Endothelial cell of umbilical vein (primary cell): ENCODE data around the gene ZNF618. TPM values are rescaled to one million over a fixed set of nuclear protein-coding genes. Genes with fewer than 3 reads are reported as not detected.

Experiments used
- BruUV-seq: library from RNA; stranded (reverse); fragments of 400-500 nt; replicated peaks from 2 replicates; lab custom pipeline; 2021; lab: Mats Ljungman, UMichigan
- CTCF ChIA-PET: fragments of 300-600, 350-600 bp; sonication (Branson Sonifier 250); formaldehyde crosslinking; loops from one replicate; lab custom pipeline; 2021; ENCODE audit warnings: antibody characterized with exemption, inconsistent platforms; lab: Charles Lee
- POLR2A ChIA-PET: fragments of 300-600, 350-600 bp; sonication (Branson Sonifier 250); formaldehyde crosslinking; loops from one replicate; lab custom pipeline; 2021; ENCODE audit warnings: antibody characterized with exemption, inconsistent platforms; lab: Charles Lee
- DNase-seq: peaks from one replicate; pipeline ENCODE4 v3.0.0-alpha.2; 2011; ENCODE audit warnings: low read depth, low spot score
- FAIRE-seq: peaks from 2 replicates; lab custom pipeline; 2011; peaks lifted over from hg19 to GRCh38; lab: Jason Lieb, UNC
- H2AFZ ChIP-seq: 2 replicates; pipeline ENCODE4 v1.6.0; 2012; ENCODE audit warnings: low read depth, low read length, control low read depth, inconsistent platforms
- H3K27ac ChIP-seq: 2 replicates; pipeline ENCODE4 v1.5.1; 2011; ENCODE audit warnings: low read depth, mild to moderate bottlenecking, control low read depth, low read length, moderate library complexity; ENCODE audit not compliant: insufficient read depth
- H3K27me3 ChIP-seq, 2 experiments: 2 replicates each; pipeline versions ENCODE4 v1.6.0 to v1.6.1; 2011; ENCODE audit warnings: low read length in 2 of 2, mixed read lengths in 1 of 2; ENCODE audit not compliant: control insufficient read depth in 2 of 2, insufficient read depth in 2 of 2
- H3K36me3 ChIP-seq, 2 experiments: 2 replicates in 1 of 2; 3 replicates in 1 of 2; pipeline ENCODE4 v1.5.1; 2011; ENCODE audit warnings: low read length in 2 of 2, mild to moderate bottlenecking in 1 of 2, moderate library complexity in 1 of 2; ENCODE audit not compliant: control insufficient read depth in 2 of 2, insufficient read depth in 2 of 2; ENCODE audit errors: extremely low read depth in 1 of 2
- H3K4me1 ChIP-seq: 3 replicates; pipeline ENCODE4 v1.5.1; 2011; ENCODE audit warnings: mild to moderate bottlenecking, low read length; ENCODE audit not compliant: control insufficient read depth, insufficient read depth; ENCODE audit errors: extremely low read depth
- H3K4me2 ChIP-seq: 2 replicates; pipeline ENCODE4 v1.6.1; 2011; ENCODE audit warnings: low read length, control low read depth, mixed read lengths; ENCODE audit not compliant: insufficient read depth
- H3K4me3 ChIP-seq, 3 experiments: fragments of 200-600 bp in 1 of 3; sonication (generic), shearing (Covaris generic) in 1 of 3; replicated peaks in 1 of 3; 2 replicates each; pipeline ENCODE4 v1.5.1; 2011 to 2016; ENCODE audit warnings: control low read depth in 3 of 3, low read length in 3 of 3, mild to moderate bottlenecking in 2 of 3, inconsistent platforms in 1 of 3, low read depth in 1 of 3, moderate library complexity in 1 of 3; ENCODE audit not compliant: insufficient read depth in 1 of 3
- H3K79me2 ChIP-seq: 2 replicates; pipeline ENCODE4 v1.6.0; 2012; ENCODE audit warnings: low read length, inconsistent platforms; ENCODE audit not compliant: control insufficient read depth, insufficient read depth
- H3K9ac ChIP-seq: replicated peaks from 2 replicates; pipeline ENCODE3; 2011; ENCODE audit warnings: low read length, control low read depth; ENCODE audit not compliant: insufficient read depth; ENCODE audit errors: extremely low read depth
- H3K9me1 ChIP-seq: replicated peaks from 3 replicates; pipeline ENCODE4 v1.6.0; 2011; ENCODE audit warnings: mild to moderate bottlenecking, low read length; ENCODE audit not compliant: control insufficient read depth, insufficient read depth; ENCODE audit errors: extremely low read depth
- H3K9me3 ChIP-seq: replicated peaks from 2 replicates; pipeline ENCODE4 v1.5.1; 2012; ENCODE audit warnings: low read length, inconsistent platforms; ENCODE audit not compliant: control insufficient read depth, insufficient read depth
- H4K20me1 ChIP-seq: replicated peaks from 2 replicates; pipeline ENCODE3; 2011; ENCODE audit warnings: mild to moderate bottlenecking, low read length; ENCODE audit not compliant: control insufficient read depth, insufficient read depth; ENCODE audit errors: extremely low read depth
- CTCF ChIP-seq, 2 donors: IDR thresholded peaks; 1 replicate in 1 of 2; 2 replicates in 1 of 2; pipeline ENCODE4 v1.5.1; 2011; ENCODE audit warnings: low read length in 2 of 2, mild to moderate bottlenecking in 2 of 2, moderate library complexity in 2 of 2, control low read depth in 1 of 2, inconsistent platforms in 1 of 2, low read depth in 1 of 2; ENCODE audit not compliant: insufficient read depth in 1 of 2; ENCODE audit errors: extremely low read depth in 1 of 2
- EZH2 ChIP-seq: IDR thresholded peaks from 2 replicates; pipeline ENCODE4 v1.6.1; 2012; ENCODE audit warnings: borderline replicate concordance, low read depth, mild to moderate bottlenecking, moderate library complexity, low read length, inconsistent platforms; ENCODE audit not compliant: severe bottlenecking
- FOS ChIP-seq: IDR thresholded peaks from 2 replicates; pipeline ENCODE4 v1.6.1; 2011; ENCODE audit warnings: mild to moderate bottlenecking, low read length, moderate library complexity, borderline replicate concordance; ENCODE audit not compliant: insufficient read depth
- GATA2 ChIP-seq: IDR thresholded peaks from 2 replicates; pipeline ENCODE4 v1.7.0; 2011; ENCODE audit warnings: low read depth, mild to moderate bottlenecking, moderate library complexity, mixed read lengths, low read length; ENCODE audit not compliant: insufficient read length, insufficient read depth
- JUN ChIP-seq: IDR thresholded peaks from 2 replicates; pipeline ENCODE4 v1.6.1; 2011; ENCODE audit warnings: borderline replicate concordance, low read depth; ENCODE audit not compliant: insufficient read length, insufficient read depth
- MAX ChIP-seq: IDR thresholded peaks from 2 replicates; pipeline ENCODE4 v1.6.1; 2011; ENCODE audit not compliant: insufficient read depth, insufficient read length
- MYC ChIP-seq: IDR thresholded peaks from one replicate; pipeline ENCODE4 v1.6.1; 2011; ENCODE audit warnings: mild to moderate bottlenecking, low read depth, low read length
- POLR2A ChIP-seq: IDR thresholded peaks from 2 replicates; pipeline ENCODE4 v1.6.1; 2012; ENCODE audit warnings: low read depth, mild to moderate bottlenecking, control low read depth, low read length
- POLR2AphosphoS5 ChIP-seq: IDR thresholded peaks from 2 replicates; pipeline ENCODE4 v1.6.1; 2012; ENCODE audit warnings: low read depth, mild to moderate bottlenecking, control low read depth, low read length, moderate library complexity; ENCODE audit not compliant: insufficient read depth
- dilution Hi-C: fragments of 300-500 bp; cut with MboI; formaldehyde crosslinking; loops from one replicate; pipeline ENCODE4 v1.15.0; 2019; ENCODE audit warnings: low sequenced_read_pairs; ENCODE audit not compliant: extremely low pct_ligation_motif_present
- intact Hi-C: fragments of 100-400 bp; cut with micrococcal nuclease; formaldehyde crosslinking; loops from one replicate; pipeline ENCODE4 v1.10.0; 2022
- polyA plus RNA-seq, 4 experiments: library from polyadenylated mRNA; depleted of rRNA in 3 of 4; stranded (reverse) in 3 of 4; unstranded in 1 of 4; fragments of >200 nt; gene quantifications; 2 replicates each; pipeline versions ENCODE4 v1.2.1 to v1.2.3, GENCODE V29; 2011 to 2012; ENCODE audit warnings: missing spikeins in 1 of 4
- total RNA-seq: library from RNA; stranded (reverse); gene quantifications from 2 replicates; pipeline ENCODE4 v1.2.3, GENCODE V29; 2021

Gene ZNF618
- total and polyA plus RNA-seq, 2 donors (not counting 3 experiments of a cell fraction or from before 2014, with no cell fraction given), result 22.6 to 80.3 TPM

- FAIRE-seq, result peak; percentile 4
- intact Hi-C loops, result no loop called here
- no peaks in the 10 kb centered on the region for H3K9me3 ChIP-seq
- H3K4me1 ChIP-seq, result peaks cover 36% of the 10 kb centered on the region
- ChIA-PET CTCF (no interaction called here), POLR2A (no interaction called here)
- no TSS peak for BruUV-seq
- H3K9ac ChIP-seq, result no peak overlapping the region
- no peak for DNase-seq
- dilution Hi-C loops, result no loop called here
- TF ChIP-seq POLR2A, result no peak
- TF ChIP-seq GATA2, result no peak
- no peak for TF ChIP-seq FOS
- TF ChIP-seq POLR2AphosphoS5, result no peak
- no peak for TF ChIP-seq CTCF (IDR thresholded peaks at IDR 0.05; ENCODE audit: extremely low read depth in 1 of 2, insufficient read depth in 1 of 2, low read depth in 1 of 2, low read length in 2 of 2)
- TF ChIP-seq MYC, result no peak
- no peak for TF ChIP-seq MAX
- no peak for TF ChIP-seq EZH2
- no peak for TF ChIP-seq JUN
- no peaks in the 10 kb centered on the region for H3K36me3 ChIP-seq
- no peak overlapping the region for H3K4me2 ChIP-seq
- H3K79me2 ChIP-seq, result peaks cover 63% of the 10 kb centered on the region
- no peaks in the 10 kb centered on the region for H4K20me1 ChIP-seq
- no peak overlapping the region for H2AFZ ChIP-seq
- H3K9me1 ChIP-seq, result no peaks in the 10 kb centered on the region
- H3K27ac ChIP-seq, result no peak overlapping the region
- H3K27me3 ChIP-seq, result no peaks in the 10 kb centered on the region
- H3K4me3 ChIP-seq, result no peak overlapping the region
These were observed 74.3 kb downstream of the ZNF618 start for GRCh38 chr9:113950195-113951031.
